Astrocyte (in vitro differentiated cells and primary cell): ENCODE data around the gene CHD6. TPM values are rescaled to one million over a fixed set of nuclear protein-coding genes. Genes with fewer than 3 reads are reported as not detected.

Source experiments
- DNase-seq: peaks from one replicate; pipeline ENCODE4 v3.0.0-alpha.2; 2010; ENCODE audit warnings: low read depth
- FAIRE-seq: peaks from 2 replicates; lab custom pipeline; 2011; peaks lifted over from hg19 to GRCh38; lab: Jason Lieb, UNC
- H2AFZ ChIP-seq: 2 replicates; pipeline ENCODE4 v1.6.0; 2012; ENCODE audit warnings: low read depth, low read length, inconsistent platforms
- H3K27ac ChIP-seq: 2 replicates; pipeline ENCODE4 v1.5.1; 2011; ENCODE audit warnings: low read depth, low read length, inconsistent platforms
- H3K27me3 ChIP-seq: 2 replicates; pipeline ENCODE4 v1.6.0; 2011; ENCODE audit warnings: low read length, inconsistent platforms; ENCODE audit not compliant: insufficient read depth
- H3K36me3 ChIP-seq: 2 replicates; pipeline ENCODE4 v1.5.1; 2011; ENCODE audit warnings: low read length, inconsistent platforms; ENCODE audit not compliant: insufficient read depth
- H3K4me1 ChIP-seq: 2 replicates; pipeline ENCODE4 v1.5.1; 2011; ENCODE audit warnings: low read length, inconsistent platforms; ENCODE audit not compliant: insufficient read depth
- H3K4me2 ChIP-seq: 2 replicates; pipeline ENCODE4 v1.6.0; 2012; ENCODE audit warnings: low read length, inconsistent platforms
- H3K4me3 ChIP-seq: 2 replicates; pipeline ENCODE4 v1.5.1; 2011; ENCODE audit warnings: low read depth, mild to moderate bottlenecking, low read length, inconsistent platforms; ENCODE audit not compliant: insufficient read depth
- H3K79me2 ChIP-seq: 2 replicates; pipeline ENCODE4 v1.6.0; 2012; ENCODE audit warnings: mild to moderate bottlenecking, low read length, inconsistent platforms; ENCODE audit not compliant: insufficient read depth
- H3K9ac ChIP-seq: 2 replicates; pipeline ENCODE4 v1.6.0; 2012; ENCODE audit warnings: mild to moderate bottlenecking, low read length, inconsistent platforms
- H3K9me3 ChIP-seq: 2 replicates; pipeline ENCODE4 v1.5.1; 2012; ENCODE audit warnings: low read depth, mild to moderate bottlenecking, low read length, inconsistent platforms; ENCODE audit not compliant: insufficient read depth
- H4K20me1 ChIP-seq: 2 replicates; pipeline ENCODE4 v1.6.0; 2012; ENCODE audit warnings: low read length, inconsistent platforms; ENCODE audit not compliant: insufficient read depth
- H3K27ac Mint-ChIP-seq: one replicate; pipeline ENCODE4 v1.8.0; 2021; ENCODE audit warnings: mild to moderate bottlenecking, mixed read lengths; ENCODE audit not compliant: unreplicated experiment
- H3K27me3 Mint-ChIP-seq: one replicate; pipeline ENCODE4 v1.8.0; 2021; ENCODE audit warnings: low read depth, mixed read lengths; ENCODE audit not compliant: unreplicated experiment
- H3K36me3 Mint-ChIP-seq: one replicate; pipeline ENCODE4 v1.8.0; 2021; ENCODE audit warnings: low read depth, mixed read lengths; ENCODE audit not compliant: unreplicated experiment
- H3K4me1 Mint-ChIP-seq: one replicate; pipeline ENCODE4 v1.8.0; 2021; ENCODE audit warnings: low read depth, mixed read lengths; ENCODE audit not compliant: unreplicated experiment
- H3K4me3 Mint-ChIP-seq: one replicate; pipeline ENCODE4 v1.8.0; 2021; ENCODE audit warnings: mild to moderate bottlenecking, moderate library complexity, mixed read lengths; ENCODE audit not compliant: unreplicated experiment
- H3K9me3 Mint-ChIP-seq: one replicate; pipeline ENCODE4 v1.8.0; 2021; ENCODE audit warnings: mild to moderate bottlenecking, mixed read lengths; ENCODE audit not compliant: unreplicated experiment
- EZH2 ChIP-seq: IDR thresholded peaks from 2 replicates; pipeline ENCODE4 v1.6.1; 2012; ENCODE audit warnings: mild to moderate bottlenecking, low read length, inconsistent platforms; ENCODE audit not compliant: insufficient read depth
- total RNA-seq: library from RNA; stranded (reverse); gene quantifications from 2 replicates; pipeline ENCODE4 v1.2.1, GENCODE V29; 2021
- TF ChIP-seq, protein P1 (sequence below): IDR thresholded peaks from 2 replicates; pipeline ENCODE4 v1.5.1; 2011; ENCODE audit warnings: low read depth, mild to moderate bottlenecking, inconsistent platforms, low read length, moderate library complexity; ENCODE audit not compliant: insufficient read depth

The CHD6 gene
- total RNA-seq, 1 donor from 2014 or later: 44.7 TPM

- no peaks in the 10 kb centered on the region for H3K27me3 ChIP-seq
- H3K27me3 Mint-ChIP-seq: no peaks in the 10 kb centered on the region
- no peak overlapping the region for H3K4me3 Mint-ChIP-seq
- H3K4me2 ChIP-seq: no peak overlapping the region
- peaks cover 6% of the 10 kb centered on the region for H3K36me3 Mint-ChIP-seq
- FAIRE-seq (no peak), DNase-seq (no peak)
- no peaks in the 10 kb centered on the region for H3K9me3 ChIP-seq
- H3K27ac ChIP-seq: no peak overlapping the region
- H3K27ac Mint-ChIP-seq: no peak overlapping the region
- H3K36me3 ChIP-seq: no peaks in the 10 kb centered on the region
- H3K79me2 ChIP-seq: no peaks in the 10 kb centered on the region
- H3K9me3 Mint-ChIP-seq: no peaks in the 10 kb centered on the region
- no peaks in the 10 kb centered on the region for H3K4me1 ChIP-seq
- TF ChIP-seq, protein P1, sequence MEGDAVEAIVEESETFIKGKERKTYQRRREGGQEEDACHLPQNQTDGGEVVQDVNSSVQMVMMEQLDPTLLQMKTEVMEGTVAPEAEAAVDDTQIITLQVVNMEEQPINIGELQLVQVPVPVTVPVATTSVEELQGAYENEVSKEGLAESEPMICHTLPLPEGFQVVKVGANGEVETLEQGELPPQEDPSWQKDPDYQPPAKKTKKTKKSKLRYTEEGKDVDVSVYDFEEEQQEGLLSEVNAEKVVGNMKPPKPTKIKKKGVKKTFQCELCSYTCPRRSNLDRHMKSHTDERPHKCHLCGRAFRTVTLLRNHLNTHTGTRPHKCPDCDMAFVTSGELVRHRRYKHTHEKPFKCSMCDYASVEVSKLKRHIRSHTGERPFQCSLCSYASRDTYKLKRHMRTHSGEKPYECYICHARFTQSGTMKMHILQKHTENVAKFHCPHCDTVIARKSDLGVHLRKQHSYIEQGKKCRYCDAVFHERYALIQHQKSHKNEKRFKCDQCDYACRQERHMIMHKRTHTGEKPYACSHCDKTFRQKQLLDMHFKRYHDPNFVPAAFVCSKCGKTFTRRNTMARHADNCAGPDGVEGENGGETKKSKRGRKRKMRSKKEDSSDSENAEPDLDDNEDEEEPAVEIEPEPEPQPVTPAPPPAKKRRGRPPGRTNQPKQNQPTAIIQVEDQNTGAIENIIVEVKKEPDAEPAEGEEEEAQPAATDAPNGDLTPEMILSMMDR: no peak
- TF ChIP-seq EZH2: no peak
- peaks cover 9% of the 10 kb centered on the region for H4K20me1 ChIP-seq
- no peak overlapping the region for H2AFZ ChIP-seq
- H3K9ac ChIP-seq: no peak overlapping the region
- H3K4me1 Mint-ChIP-seq: peaks cover 18% of the 10 kb centered on the region
- no peak overlapping the region for H3K4me3 ChIP-seq
Measured at GRCh38 chr20:41501376-41501775, 116.8 kb downstream of the CHD6 start.

GRCh38 chr20:41499961-41500725 is 118.0 kb downstream of the CHD6 start:
- Histone ChIP-seq H4K20me1 (peaks cover 9% of the 10 kb centered on the region), H3K4me2 (no peak overlapping the region), H3K9me3 (no peaks in the 10 kb centered on the region), H3K4me1 (no peaks in the 10 kb centered on the region), H3K27ac (no peak overlapping the region), H3K27me3 (no peaks in the 10 kb centered on the region), H3K36me3 (no peaks in the 10 kb centered on the region), H3K79me2 (no peaks in the 10 kb centered on the region), H3K4me3 (no peak overlapping the region), H3K9ac (no peak overlapping the region), H2AFZ (no peak overlapping the region)
- Mint-ChIP-seq H3K4me1 (peaks cover 10% of the 10 kb centered on the region), H3K27ac (no peak overlapping the region), H3K36me3 (peaks cover 6% of the 10 kb centered on the region), H3K4me3 (no peak overlapping the region), H3K9me3 (no peaks in the 10 kb centered on the region), H3K27me3 (no peaks in the 10 kb centered on the region)
- FAIRE-seq (no peak), DNase-seq (peak; percentile 19)
- TF ChIP-seq, protein P1: no peak
- TF ChIP-seq EZH2: no peak

DNA sequence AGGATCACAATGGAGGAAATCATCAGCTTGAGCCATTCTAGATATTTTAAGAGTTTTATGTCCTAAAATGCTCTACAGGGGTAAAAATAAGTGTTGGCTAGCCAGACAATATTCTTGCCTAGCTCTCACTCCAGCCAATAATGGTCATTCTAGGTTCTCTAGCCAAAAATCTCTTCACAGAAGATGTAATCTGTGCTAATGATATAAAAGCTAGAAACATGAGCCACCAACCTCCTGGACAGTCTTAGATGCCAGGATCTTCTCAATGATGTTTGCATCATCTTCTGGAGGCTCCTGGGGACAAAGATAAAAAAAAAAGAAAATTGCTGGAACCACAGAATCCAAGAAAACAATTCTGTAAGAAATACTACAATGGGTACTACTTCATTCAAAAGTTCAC is 119.1 kb downstream of the CHD6 start:
- no peaks in the 10 kb centered on the region for H3K36me3 ChIP-seq
- no peak overlapping the region for H2AFZ ChIP-seq
- H3K4me2 ChIP-seq: no peak overlapping the region
- no peaks in the 10 kb centered on the region for H3K79me2 ChIP-seq
- no peaks in the 10 kb centered on the region for H3K9me3 ChIP-seq
- no peak overlapping the region for H3K27ac Mint-ChIP-seq
- H3K4me1 ChIP-seq: no peaks in the 10 kb centered on the region
- H3K4me3 ChIP-seq: no peak overlapping the region
- H4K20me1 ChIP-seq: peaks cover 9% of the 10 kb centered on the region
- no peak for FAIRE-seq
- peaks cover 5% of the 10 kb centered on the region for H3K36me3 Mint-ChIP-seq
- H3K4me3 Mint-ChIP-seq: no peak overlapping the region
- H3K27ac ChIP-seq: no peak overlapping the region
- no peaks in the 10 kb centered on the region for H3K9me3 Mint-ChIP-seq
- no peak for DNase-seq
- H3K27me3 Mint-ChIP-seq: no peaks in the 10 kb centered on the region
- TF ChIP-seq, protein P1: no peak
- TF ChIP-seq EZH2: no peak
- peaks cover 10% of the 10 kb centered on the region for H3K4me1 Mint-ChIP-seq
- H3K9ac ChIP-seq: no peak overlapping the region
- H3K27me3 ChIP-seq: no peaks in the 10 kb centered on the region
